Esophagus mucosa (tissue), 1 donor: ENCODE results near the gene TCTN2. TPM values are rescaled to one million over a fixed set of nuclear protein-coding genes. Genes with fewer than 3 reads are reported as not detected.

ENCODE experiments used
- ATAC-seq: fragments of 200-7000 bp; cut with Tn5 transposase; one replicate; pipeline ENCODE4 v1.9.1; 2020
- total RNA-seq: library from RNA; stranded (reverse); gene quantifications from one replicate; pipeline ENCODE4 v1.2.4, GENCODE V29; 2023
- donor health status: DM: yes; HTN: yes; CAD: no.

TCTN2 gene
- total RNA-seq = 4.9 TPM

DNA sequence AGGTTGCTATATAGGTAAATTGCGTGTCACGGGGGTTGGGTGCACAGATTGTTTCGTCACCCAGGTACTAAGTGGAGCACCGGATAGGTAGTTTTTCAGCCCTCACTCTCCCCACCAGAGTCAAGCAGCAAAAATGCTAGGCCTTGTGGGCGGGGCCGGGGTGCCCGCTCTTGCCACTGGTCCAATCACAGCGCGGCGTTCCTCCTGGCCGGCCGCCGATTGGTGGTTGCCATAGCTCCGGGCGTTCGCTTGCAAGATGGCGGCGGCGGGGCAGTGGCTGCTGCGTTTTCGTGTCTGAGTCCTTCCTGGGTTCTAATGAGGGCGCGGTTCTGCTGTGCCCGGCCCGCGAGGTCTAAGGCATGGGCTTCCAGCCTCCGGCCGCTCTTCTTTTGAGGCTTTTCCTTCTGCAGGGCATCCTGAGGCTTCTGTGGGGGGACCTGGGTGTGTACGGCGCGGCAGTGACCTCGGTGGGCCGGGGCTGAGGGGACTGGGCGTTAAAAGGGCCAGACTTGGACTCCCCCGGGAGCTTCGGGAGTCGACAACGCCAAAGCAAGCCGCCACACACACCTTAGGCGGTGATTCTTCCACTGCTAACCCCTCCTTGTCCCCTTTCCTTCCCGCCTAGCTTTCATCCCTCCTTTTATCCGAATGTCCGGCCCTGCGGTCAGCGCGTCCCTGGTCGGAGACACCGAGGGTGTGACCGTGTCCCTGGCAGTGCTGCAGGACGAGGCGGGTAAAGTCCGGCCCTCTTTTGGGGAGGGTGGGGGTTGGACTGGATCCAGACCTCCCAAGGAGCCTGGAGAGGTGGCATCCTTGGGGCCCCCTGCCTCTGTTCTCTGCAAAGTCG, at the start of gene TCTN2:
TSS of gene TCTN2 (plus strand) at position 232 of the 847 bp plus-strand sequence. CDS start at position 360, 128 bp downstream.
- ATAC-seq = peak; percentile 96

DNA sequence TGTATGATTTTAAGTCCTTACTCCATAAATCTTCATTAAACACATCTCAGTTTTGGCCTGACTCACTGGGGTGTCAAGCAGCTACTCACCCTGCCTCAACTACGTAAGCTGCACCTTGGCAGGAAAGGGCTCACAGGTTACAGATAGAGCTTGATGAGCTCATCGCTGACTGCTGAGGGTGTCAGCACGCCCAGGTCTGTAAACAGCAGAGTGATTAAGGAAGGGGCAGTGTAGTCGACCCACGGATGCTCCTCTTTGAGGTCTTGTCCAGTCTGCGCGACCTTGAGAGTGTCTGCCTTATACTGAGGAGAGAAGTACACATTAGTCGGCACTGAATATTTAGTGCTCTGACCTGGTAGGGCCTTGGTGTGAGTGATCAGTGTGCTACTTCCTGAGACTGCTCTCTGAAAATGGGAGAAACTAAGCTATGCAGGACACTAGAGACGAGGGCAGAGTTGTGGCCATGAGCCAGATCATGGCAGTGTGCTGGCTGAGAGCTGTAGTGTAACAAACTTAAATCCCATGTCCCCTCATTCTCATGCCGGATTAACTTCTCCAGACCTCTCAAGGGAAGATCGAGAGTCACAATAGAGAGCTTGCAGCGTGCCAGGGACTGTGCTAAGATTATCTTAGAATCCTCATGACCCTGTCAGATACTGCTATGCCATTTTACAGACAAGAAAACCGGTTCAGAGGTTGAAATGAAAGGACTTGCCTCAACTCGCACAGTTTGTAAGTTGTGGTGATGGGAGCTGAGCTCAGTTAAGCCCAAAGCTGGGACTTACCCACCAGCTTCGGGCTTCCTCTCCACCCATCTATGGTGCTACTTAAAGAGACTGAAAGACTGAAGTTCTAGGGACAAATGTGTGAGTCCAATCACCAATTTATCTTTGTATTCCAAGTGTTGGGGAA, 49.0 kb upstream of the TCTN2 start:
- ATAC-seq = peak; percentile 96

- ATAC-seq = peak; percentile 99
Measured at GRCh38 chr12:123633379-123634141, 37.4 kb upstream of the TCTN2 start, which contains the start of the genes EIF2B1 and GTF2H3. Gene EIF2B1, minus strand, starts transcription at chr12:123633686. Its CDS starts 129 bp downstream, at chr12:123633557. Gene GTF2H3, plus strand, starts transcription at chr12:123633829. Its CDS starts 31 bp downstream, at chr12:123633860.

DNA sequence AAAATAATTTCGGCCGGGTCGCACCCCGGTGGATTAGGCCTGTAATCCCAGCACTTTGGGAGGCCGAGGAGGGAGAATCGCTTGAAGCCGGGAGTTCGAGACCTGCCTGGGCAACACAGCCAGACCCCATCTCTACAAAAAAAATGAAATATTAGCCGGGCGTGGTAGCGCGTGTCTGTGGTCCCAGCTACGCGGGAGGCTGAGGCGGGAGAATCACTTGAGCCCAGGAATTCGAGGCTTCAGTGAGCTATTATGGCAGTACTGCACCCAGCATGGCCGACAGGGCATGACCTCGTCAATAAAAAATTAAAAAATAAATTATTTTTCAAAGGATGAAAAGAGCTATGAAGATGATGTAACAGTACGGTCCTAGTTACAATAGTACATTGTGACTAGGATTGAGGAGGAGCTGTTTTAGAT, 36.8 kb upstream of the TCTN2 start:
- ATAC-seq = no peak

GRCh38 chr12:123643911-123644310, 27.0 kb upstream of the TCTN2 start:
- ATAC-seq = no peak

- ATAC-seq = no peak
Measured at GRCh38 chr12:123645380-123645779, 25.5 kb upstream of the TCTN2 start.

- ATAC-seq = no peak
Measured at GRCh38 chr12:123645878-123646277, 25.0 kb upstream of the TCTN2 start.

DNA sequence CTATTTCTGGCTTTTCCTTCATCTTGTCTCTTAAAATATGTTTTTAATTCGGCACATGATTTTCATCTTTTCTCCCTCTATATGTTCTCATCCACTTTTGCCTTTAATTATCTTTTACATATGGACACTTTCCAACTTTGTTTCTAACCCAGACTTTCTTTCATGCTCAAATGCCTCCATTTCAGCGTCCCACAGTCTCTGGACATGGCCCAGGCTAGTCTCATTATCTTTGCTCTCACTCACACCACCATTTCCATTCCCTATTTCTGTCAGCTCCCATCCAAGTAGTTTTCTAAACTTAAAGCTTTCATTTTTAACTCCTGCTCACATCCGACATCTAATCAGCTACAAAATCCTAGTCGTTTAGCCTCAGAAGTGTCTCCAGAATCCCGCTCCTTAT, 22.5 kb upstream of the TCTN2 start:
- no peak for ATAC-seq

DNA sequence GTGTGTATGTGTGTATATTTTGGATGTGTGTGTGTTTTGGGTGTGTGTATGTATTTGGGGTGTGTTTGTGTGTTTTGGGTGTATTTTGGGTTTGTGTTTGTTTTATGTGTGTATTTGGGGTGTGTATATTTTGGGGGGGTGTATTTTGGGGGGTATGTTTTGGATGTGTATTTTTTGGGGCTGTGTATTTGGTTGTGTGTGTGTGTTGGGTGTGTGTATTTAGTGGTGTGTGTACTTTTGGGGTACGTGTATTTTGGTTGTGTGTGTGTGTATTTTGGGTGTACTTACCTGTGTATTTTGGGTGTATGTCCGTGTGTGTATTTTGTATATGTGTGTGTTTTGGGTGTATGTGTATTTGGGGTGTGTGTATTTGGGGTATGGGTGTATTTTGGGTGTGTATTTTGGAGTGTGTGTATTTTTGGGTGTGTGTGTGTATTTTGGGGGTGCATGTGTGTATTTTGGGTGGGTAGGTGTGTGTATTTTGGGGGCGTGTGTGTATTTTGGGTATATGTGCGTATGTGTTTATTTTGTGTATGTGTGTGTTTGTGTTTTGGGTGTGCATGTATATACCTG, 16.7 kb upstream of the TCTN2 start:
- ATAC-seq = no peak

DNA sequence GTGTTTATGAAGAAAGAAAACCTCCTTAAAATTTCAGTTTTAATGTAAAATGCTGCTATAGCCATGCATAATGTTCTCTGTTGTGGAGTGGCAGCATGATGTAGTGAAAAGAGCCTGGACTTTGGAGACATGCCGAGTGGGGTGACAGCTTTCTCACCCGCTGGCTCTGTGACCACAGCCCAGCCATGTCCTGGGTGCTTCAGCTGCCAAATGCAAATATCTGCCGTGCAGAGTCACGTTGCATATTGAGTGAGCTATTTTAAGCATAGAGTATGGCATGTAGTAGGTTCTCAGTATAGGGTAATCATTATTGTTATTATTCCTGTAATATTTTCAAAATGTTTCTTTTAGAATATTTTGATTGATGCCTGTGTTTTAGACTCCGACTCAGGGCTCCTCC, 15.5 kb upstream of the TCTN2 start:
- ATAC-seq = no peak

GRCh38 chr12:123656392-123656791, 14.5 kb upstream of the TCTN2 start:
- no peak for ATAC-seq

GRCh38 chr12:123657211-123657610, 13.7 kb upstream of the TCTN2 start:
- no peak for ATAC-seq

- ATAC-seq = peak; percentile 82
Measured at GRCh38 chr12:123659996-123660727, 10.8 kb upstream of the TCTN2 start.

DNA sequence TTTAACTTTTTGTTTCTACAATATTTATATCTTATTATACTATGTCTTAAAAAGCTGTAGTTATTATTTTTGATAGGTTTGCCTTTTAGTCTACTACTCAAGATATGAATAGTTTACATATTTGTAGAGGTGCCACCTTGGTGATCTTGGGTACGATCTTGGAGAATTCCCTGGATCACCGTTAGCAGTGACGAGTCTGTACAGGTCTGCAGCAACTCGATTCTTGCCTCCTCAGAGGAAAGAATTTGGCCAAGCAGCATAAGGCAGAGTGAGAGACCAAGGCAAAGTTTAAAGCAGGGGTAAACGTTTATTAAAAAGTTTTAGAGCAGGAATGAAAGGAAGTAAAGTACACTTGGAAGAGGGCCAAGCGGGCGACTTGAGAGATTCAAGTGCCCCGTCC, 3.1 kb upstream of the TCTN2 start:
- no peak for ATAC-seq

- no peak for ATAC-seq
Measured at GRCh38 chr12:123671876-123672275, 963 bp downstream of the TCTN2 start.

DNA sequence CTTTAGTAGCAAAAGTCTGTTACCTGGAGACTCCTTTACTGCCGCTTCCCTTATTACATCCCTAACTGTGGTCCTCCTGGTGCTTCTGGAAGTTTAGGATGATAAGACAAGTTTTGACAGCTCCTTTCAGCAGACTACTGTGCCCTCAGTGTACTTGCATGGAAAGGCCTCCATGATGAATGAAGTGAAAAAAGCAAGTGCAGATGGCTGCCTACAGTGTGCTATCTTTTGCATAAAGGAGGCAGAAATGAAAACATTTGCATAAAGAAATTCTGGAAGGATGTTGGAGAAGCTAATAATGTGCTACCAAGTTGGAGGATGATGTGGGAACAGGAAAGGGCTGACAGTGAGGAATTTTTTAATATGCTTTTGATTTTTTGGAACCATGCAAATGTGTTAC, 4.5 kb downstream of the TCTN2 start:
- no peak for ATAC-seq

GRCh38 chr12:123676616-123677320, 5.9 kb downstream of the TCTN2 start:
- ATAC-seq = no peak

DNA sequence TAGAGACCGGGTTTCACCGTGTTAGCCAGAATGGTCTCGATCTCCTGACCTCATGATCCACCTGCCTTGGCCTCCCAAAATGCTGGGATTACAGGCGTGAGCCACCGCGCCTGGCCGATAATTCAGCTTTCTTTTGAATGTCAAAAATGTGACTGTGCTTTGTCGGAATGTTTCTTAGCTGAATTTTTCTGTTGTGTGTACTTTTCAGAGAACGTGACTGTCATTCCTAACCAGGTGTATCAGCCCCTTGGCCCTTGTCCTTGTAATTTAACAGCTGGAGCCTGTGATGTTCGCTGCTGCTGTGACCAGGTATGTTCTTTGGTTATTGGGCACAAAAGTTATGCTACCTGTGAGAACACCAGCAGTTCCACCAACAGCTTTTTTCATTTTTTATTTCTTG, 8.1 kb downstream of the TCTN2 start:
- no peak for ATAC-seq

GRCh38 chr12:123681605-123682004, 10.7 kb downstream of the TCTN2 start:
- no peak for ATAC-seq

- no peak for ATAC-seq
Measured at GRCh38 chr12:123683964-123684363, 13.1 kb downstream of the TCTN2 start.
